ENCODE measurements around the gene NRG2. TPM values are rescaled to one million over a fixed set of nuclear protein-coding genes. Genes with fewer than 3 reads are reported as not detected.

Gene NRG2
- total and polyA plus RNA-seq, 2 of the 4 experiments (the other 2 are of a cell fraction) = 0.18 TPM; not detected in 1

GRCh38 chr5:139797856-139798510 lies 245.1 kb downstream of the NRG2 start:
- Histone ChIP-seq H3K27me3 (ENCODE audit: control insufficient read depth, insufficient read depth, low read length) (peaks cover 91% of the 10 kb centered on the region), H3K9me1 (ENCODE audit: insufficient read depth, low read length) (no peaks in the 10 kb centered on the region), H2BK120ac (ENCODE audit: low read depth, low read length) (no peak overlapping the region), H3K4me2 (ENCODE audit: low read depth, low read length) (no peak overlapping the region), H3K9me3 (ENCODE audit: control insufficient read depth, insufficient read depth, low read length) (no peaks in the 10 kb centered on the region), H4K5ac (ENCODE audit: low read depth, low read length) (no peak overlapping the region), H3K79me1 (ENCODE audit: low read depth in 1 of 2, low read length in 2 of 2) (no peaks in the 10 kb centered on the region), H3K56ac (ENCODE audit: extremely low read depth, insufficient read depth, low read length) (no peak overlapping the region), H2AK9ac (replicated peaks; ENCODE audit: low read depth, low read length, poor library complexity) (no peak overlapping the region), H4K20me1 (ENCODE audit: insufficient read depth, low read length) (no peaks in the 10 kb centered on the region), H3K4me1 (ENCODE audit: control insufficient read depth, insufficient read depth, low read length) (no peaks in the 10 kb centered on the region), H2BK20ac (ENCODE audit: low read depth, low read length) (no peak overlapping the region), H3K9ac (ENCODE audit: low read depth, low read length) (no peak overlapping the region), H3K14ac (replicated peaks; ENCODE audit: low read depth, low read length) (no peak overlapping the region), H3K36me3 (ENCODE audit: control insufficient read depth, insufficient read depth, low read length) (no peaks in the 10 kb centered on the region), H4K91ac (ENCODE audit: insufficient read depth, low read depth, low read length) (no peak overlapping the region), H3K18ac (ENCODE audit: low read depth, low read length) (no peak overlapping the region), H3K4me3 (ENCODE audit: insufficient read depth, low read depth, low read length) (no peak overlapping the region), H3K27ac (ENCODE audit: insufficient read depth, low read length) (no peak overlapping the region), H2AK5ac (ENCODE audit: low read depth, low read length) (no peak overlapping the region), H2AFZ (replicated peaks; ENCODE audit: low read length, poor library complexity) (no peak overlapping the region), H4K8ac (ENCODE audit: low read depth in 2 of 2, low read length in 2 of 2) (no peak overlapping the region), H3K4ac (ENCODE audit: low read depth, low read length) (no peak overlapping the region), H2BK15ac (ENCODE audit: low read depth, low read length) (no peak overlapping the region), H2BK5ac (ENCODE audit: low read depth, low read length, poor library complexity, severe bottlenecking) (no peak overlapping the region), H3K23ac (ENCODE audit: low read depth, low read length) (no peak overlapping the region)
- TF ChIP-seq BHLHE40 (IDR thresholded peaks at IDR 0.05; ENCODE audit: low read depth, low read length) (no peak), MAZ (IDR thresholded peaks at IDR 0.05; ENCODE audit: borderline replicate concordance, low read depth, low read length) (no peak), CHD1 (IDR thresholded peaks at IDR 0.05; ENCODE audit: low read depth, low read length) (no peak), RAD21 (IDR thresholded peaks at IDR 0.05; ENCODE audit: low read length) (no peak), SMC3 (IDR thresholded peaks at IDR 0.05; ENCODE audit: low read depth, low read length) (no peak), USF2 (IDR thresholded peaks at IDR 0.05; ENCODE audit: low read depth, low read length) (no peak), ELK1 (IDR thresholded peaks at IDR 0.05; ENCODE audit: borderline replicate concordance, low read depth, low read length) (no peak), MAFK (IDR thresholded peaks at IDR 0.05; ENCODE audit: low read depth, low read length) (no peak), RFX5 (IDR thresholded peaks at IDR 0.05; ENCODE audit: low read depth, low read length) (no peak), FOS (IDR thresholded peaks at IDR 0.05; ENCODE audit: low read depth, low read length) (no peak), MXI1 (IDR thresholded peaks at IDR 0.05; ENCODE audit: borderline replicate concordance, low read depth, low read length) (no peak), RCOR1 (IDR thresholded peaks at IDR 0.05; ENCODE audit: insufficient replicate concordance, low read length) (no peak), NFE2L2 (IDR thresholded peaks at IDR 0.05; ENCODE audit: low read depth, low read length) (no peak), CEBPB (IDR thresholded peaks at IDR 0.05; ENCODE audit: low read depth, low read length) (no peak)
- TF ChIP-seq, protein P1, sequence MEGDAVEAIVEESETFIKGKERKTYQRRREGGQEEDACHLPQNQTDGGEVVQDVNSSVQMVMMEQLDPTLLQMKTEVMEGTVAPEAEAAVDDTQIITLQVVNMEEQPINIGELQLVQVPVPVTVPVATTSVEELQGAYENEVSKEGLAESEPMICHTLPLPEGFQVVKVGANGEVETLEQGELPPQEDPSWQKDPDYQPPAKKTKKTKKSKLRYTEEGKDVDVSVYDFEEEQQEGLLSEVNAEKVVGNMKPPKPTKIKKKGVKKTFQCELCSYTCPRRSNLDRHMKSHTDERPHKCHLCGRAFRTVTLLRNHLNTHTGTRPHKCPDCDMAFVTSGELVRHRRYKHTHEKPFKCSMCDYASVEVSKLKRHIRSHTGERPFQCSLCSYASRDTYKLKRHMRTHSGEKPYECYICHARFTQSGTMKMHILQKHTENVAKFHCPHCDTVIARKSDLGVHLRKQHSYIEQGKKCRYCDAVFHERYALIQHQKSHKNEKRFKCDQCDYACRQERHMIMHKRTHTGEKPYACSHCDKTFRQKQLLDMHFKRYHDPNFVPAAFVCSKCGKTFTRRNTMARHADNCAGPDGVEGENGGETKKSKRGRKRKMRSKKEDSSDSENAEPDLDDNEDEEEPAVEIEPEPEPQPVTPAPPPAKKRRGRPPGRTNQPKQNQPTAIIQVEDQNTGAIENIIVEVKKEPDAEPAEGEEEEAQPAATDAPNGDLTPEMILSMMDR (conservative IDR thresholded peaks at IDR 0.05; ENCODE audit: low read depth, low read length) = no peak
- in situ Hi-C loops (cut with MboI; ENCODE audit: low sequenced_read_pairs) = loop anchor here (25.0 kb wide), 1 partner anchor 564 kb away; the partner anchor contains the start of gene SLC4A9
- BruUV-seq (replicated peaks) = no TSS peak
- no peak for ATAC-seq (ENCODE audit: low read depth)
- dilution Hi-C loops (cut with HindIII; ENCODE audit: low sequenced_read_pairs, unreplicated experiment) = no loop called here
- DNase-seq = no peak
- intact Hi-C loops (cut with micrococcal nuclease) = no loop called here
- CTCF ChIA-PET = no interaction called here
- WGBS, 2 experiments (ENCODE audit: extremely low coverage in 2 of 2, insufficient read length in 1 of 2) = 30% methylated on average over 2 of the region's 9 CpGs; no CpG with 5 or more reads in 1 of the 2 experiments
- POLR2A ChIA-PET (ENCODE audit: unreplicated experiment) = no interaction called here

All from IMR-90 (cell line).